HG03097 (cell line): ENCODE data around the gene CUL7.
"Not testable (repeated sequence)": the region's sequence is repeated elsewhere in the genome, so short reads cannot be mapped to it uniquely, and the experiment has no call there.

Experiments
- ATAC-seq: cut with Tn5 transposase; IDR thresholded peaks from one replicate; pipeline ENCODE4 v1.9.1; 2021; ENCODE audit not compliant: unreplicated experiment, low FRiP score

CUL7 gene

GRCh38 chr6:43053545-43054205 is at the start of gene CUL7:
CUL7 (minus strand) TSS chr6:43053851; CDS start chr6:43052788, 1,063 bp downstream.
- peak; percentile 75 for ATAC-seq

GRCh38 chr6:43101497-43101896 is 47.8 kb upstream of the CUL7 start:
- no peak for ATAC-seq

- ATAC-seq: no peak
These were observed 43.9 kb upstream of the CUL7 start for GRCh38 chr6:43097502-43097901.

GRCh38 chr6:43097098-43097489 is 43.4 kb upstream of the CUL7 start:
- ATAC-seq: no peak

GRCh38 chr6:43096451-43097097 is 42.9 kb upstream of the CUL7 start:
- ATAC-seq: no peak

- no peak for ATAC-seq
These were observed 42.3 kb upstream of the CUL7 start for GRCh38 chr6:43095939-43096338.

- ATAC-seq: no peak
These were observed 40.0 kb upstream of the CUL7 start for GRCh38 chr6:43093436-43094289.

GRCh38 chr6:43092635-43093034 is 39.0 kb upstream of the CUL7 start:
- ATAC-seq: no peak

- ATAC-seq: no peak
These were observed 37.9 kb upstream of the CUL7 start for GRCh38 chr6:43091436-43091991.

GRCh38 chr6:43091020-43091419 is 37.4 kb upstream of the CUL7 start:
- ATAC-seq: no peak

GRCh38 chr6:43090559-43090956 is 36.9 kb upstream of the CUL7 start:
- ATAC-seq: no peak

GRCh38 chr6:43089874-43090558 is 36.4 kb upstream of the CUL7 start:
- no peak for ATAC-seq

GRCh38 chr6:43089467-43089866 is 35.8 kb upstream of the CUL7 start:
- no peak for ATAC-seq

- ATAC-seq: no peak
These were observed 35.0 kb upstream of the CUL7 start for GRCh38 chr6:43088654-43089056.

- ATAC-seq: no peak
These were observed 32.5 kb upstream of the CUL7 start for GRCh38 chr6:43086022-43086658.

GRCh38 chr6:43082806-43083655 is 29.4 kb upstream of the CUL7 start:
- no peak for ATAC-seq

- not testable (repeated sequence) for ATAC-seq
These were observed 28.3 kb upstream of the CUL7 start for GRCh38 chr6:43081922-43082321.

- ATAC-seq: no peak
These were observed 27.4 kb upstream of the CUL7 start for GRCh38 chr6:43081043-43081442.

GRCh38 chr6:43078691-43079090 is 25.0 kb upstream of the CUL7 start:
- no peak for ATAC-seq
